ENCODE results near the gene AKAP9. TPM values are rescaled to one million over a fixed set of nuclear protein-coding genes. Genes with fewer than 3 reads are reported as not detected.

Gene AKAP9
- total and polyA plus RNA-seq, 4 donors = 14.6 to 97.7 (median 57.0) TPM

DNA sequence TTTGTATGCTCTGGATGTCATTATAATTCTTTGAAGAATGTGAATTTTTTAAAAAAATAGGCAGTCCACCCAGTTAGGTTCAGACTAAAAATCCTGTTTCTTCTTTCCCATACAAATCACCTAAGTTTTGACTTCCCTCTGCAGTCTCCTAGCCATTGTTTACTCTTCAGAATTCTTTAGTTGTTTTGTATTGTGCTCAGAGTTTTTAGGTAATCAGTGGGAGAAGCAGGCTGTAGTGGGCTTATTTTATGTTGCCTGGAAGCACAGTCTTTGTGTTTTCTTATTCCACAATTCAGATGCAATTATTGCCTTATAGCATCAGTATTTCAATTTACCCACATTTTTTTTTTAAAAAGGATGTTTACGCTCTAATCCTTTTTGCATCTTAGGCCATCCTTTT is 94.9 kb downstream of the AKAP9 start:
- Histone ChIP-seq H3K9ac (ENCODE audit: low read depth in 1 of 2, low read length in 2 of 2) (no peak overlapping the region), H3K9me3 (ENCODE audit: control insufficient read depth in 4 of 4, low read length in 3 of 4) (no peaks in the 10 kb centered on the region), H3K36me3 (ENCODE audit: control insufficient read depth in 4 of 4, insufficient read depth in 3 of 4, low read depth in 1 of 4, low read length in 3 of 4) (peaks cover 0 to 9% (median 4%) of the 10 kb centered on the region in 4 donors), H3K4me1 (ENCODE audit: control insufficient read depth in 4 of 4, insufficient read depth in 4 of 4, low read length in 3 of 4) (peaks cover 0 to 5% (median 2%) of the 10 kb centered on the region in 4 donors), H3K27ac (ENCODE audit: low read depth in 1 of 2, low read length in 2 of 2) (no peak overlapping the region), H3K27me3 (ENCODE audit: control insufficient read depth in 4 of 4, insufficient read depth in 4 of 4, low read length in 3 of 4) (no peaks in the 10 kb centered on the region), H3K4me3 (ENCODE audit: low read depth in 1 of 3, low read length in 3 of 3) (no peak overlapping the region)
- WGBS = 99% methylated on average over 1 of the region's 1 CpG
- no peak for DNase-seq (ENCODE audit: low spot score)
- TF ChIP-seq RXRA (IDR thresholded peaks at IDR 0.05) = no peak
- no peak for TF ChIP-seq NR2F2 (IDR thresholded peaks at IDR 0.05)
- no peak for TF ChIP-seq SP1 (IDR thresholded peaks at IDR 0.05)
- no peak for TF ChIP-seq JUND (IDR thresholded peaks at IDR 0.05)
- TF ChIP-seq TAF1 (conservative IDR thresholded peaks at IDR 0.05) = no peak
- TF ChIP-seq EGR1 (IDR thresholded peaks at IDR 0.05; ENCODE audit: low read depth in 2 of 2) = no peak
- TF ChIP-seq, protein P1, sequence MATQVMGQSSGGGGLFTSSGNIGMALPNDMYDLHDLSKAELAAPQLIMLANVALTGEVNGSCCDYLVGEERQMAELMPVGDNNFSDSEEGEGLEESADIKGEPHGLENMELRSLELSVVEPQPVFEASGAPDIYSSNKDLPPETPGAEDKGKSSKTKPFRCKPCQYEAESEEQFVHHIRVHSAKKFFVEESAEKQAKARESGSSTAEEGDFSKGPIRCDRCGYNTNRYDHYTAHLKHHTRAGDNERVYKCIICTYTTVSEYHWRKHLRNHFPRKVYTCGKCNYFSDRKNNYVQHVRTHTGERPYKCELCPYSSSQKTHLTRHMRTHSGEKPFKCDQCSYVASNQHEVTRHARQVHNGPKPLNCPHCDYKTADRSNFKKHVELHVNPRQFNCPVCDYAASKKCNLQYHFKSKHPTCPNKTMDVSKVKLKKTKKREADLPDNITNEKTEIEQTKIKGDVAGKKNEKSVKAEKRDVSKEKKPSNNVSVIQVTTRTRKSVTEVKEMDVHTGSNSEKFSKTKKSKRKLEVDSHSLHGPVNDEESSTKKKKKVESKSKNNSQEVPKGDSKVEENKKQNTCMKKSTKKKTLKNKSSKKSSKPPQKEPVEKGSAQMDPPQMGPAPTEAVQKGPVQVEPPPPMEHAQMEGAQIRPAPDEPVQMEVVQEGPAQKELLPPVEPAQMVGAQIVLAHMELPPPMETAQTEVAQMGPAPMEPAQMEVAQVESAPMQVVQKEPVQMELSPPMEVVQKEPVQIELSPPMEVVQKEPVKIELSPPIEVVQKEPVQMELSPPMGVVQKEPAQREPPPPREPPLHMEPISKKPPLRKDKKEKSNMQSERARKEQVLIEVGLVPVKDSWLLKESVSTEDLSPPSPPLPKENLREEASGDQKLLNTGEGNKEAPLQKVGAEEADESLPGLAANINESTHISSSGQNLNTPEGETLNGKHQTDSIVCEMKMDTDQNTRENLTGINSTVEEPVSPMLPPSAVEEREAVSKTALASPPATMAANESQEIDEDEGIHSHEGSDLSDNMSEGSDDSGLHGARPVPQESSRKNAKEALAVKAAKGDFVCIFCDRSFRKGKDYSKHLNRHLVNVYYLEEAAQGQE (IDR thresholded peaks at IDR 0.05) = no peak

DNA sequence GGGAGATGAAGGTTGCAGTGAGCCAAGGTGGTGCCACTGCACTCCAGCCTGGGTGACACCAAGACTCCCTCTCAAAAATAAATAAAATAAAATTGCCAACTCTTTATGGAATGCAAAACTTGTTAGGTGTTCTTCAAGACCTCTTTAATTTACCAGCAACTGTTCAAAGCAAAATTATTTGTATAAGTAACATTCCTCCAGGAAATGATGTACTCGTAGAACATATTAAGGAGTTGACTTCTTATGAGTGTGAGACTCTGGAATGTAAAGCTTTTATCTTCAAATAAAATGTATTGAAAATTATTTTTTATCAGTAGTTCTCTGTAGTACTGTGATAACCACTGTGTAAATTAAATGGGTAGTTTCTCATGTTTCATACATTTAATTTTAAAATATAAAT is 99.2 kb downstream of the AKAP9 start:
- no peaks in the 10 kb centered on the region for H3K27me3 ChIP-seq (ENCODE audit: control insufficient read depth in 4 of 4, insufficient read depth in 4 of 4, low read length in 3 of 4)
- peaks cover 0 to 2% (median under 1%) of the 10 kb centered on the region in 4 donors for H3K4me1 ChIP-seq (ENCODE audit: control insufficient read depth in 4 of 4, insufficient read depth in 4 of 4, low read length in 3 of 4)
- no peak overlapping the region for H3K4me3 ChIP-seq (ENCODE audit: low read depth in 1 of 3, low read length in 3 of 3)
- DNase-seq (ENCODE audit: low spot score) = no peak
- H3K9ac ChIP-seq (ENCODE audit: low read depth in 1 of 2, low read length in 2 of 2) = no peak overlapping the region
- H3K36me3 ChIP-seq (ENCODE audit: control insufficient read depth in 4 of 4, insufficient read depth in 3 of 4, low read depth in 1 of 4, low read length in 3 of 4) = peaks cover 0 to 10% (median 3%) of the 10 kb centered on the region in 4 donors
- H3K9me3 ChIP-seq (ENCODE audit: control insufficient read depth in 4 of 4, low read length in 3 of 4) = no peaks in the 10 kb centered on the region
- WGBS = 95% methylated on average over 1 of the region's 1 CpG
- no peak overlapping the region for H3K27ac ChIP-seq (ENCODE audit: low read depth in 1 of 2, low read length in 2 of 2)
- no peak for TF ChIP-seq YY1 (IDR thresholded peaks at IDR 0.05)
- TF ChIP-seq FOXA1 (IDR thresholded peaks at IDR 0.05) = no peak
- TF ChIP-seq RAD21 (IDR thresholded peaks at IDR 0.05) = no peak
- TF ChIP-seq RXRA (IDR thresholded peaks at IDR 0.05) = no peak
- no peak for TF ChIP-seq FOXA2 (IDR thresholded peaks at IDR 0.05)
- TF ChIP-seq, protein P1 (IDR thresholded peaks at IDR 0.05) = no peak
- no peak for TF ChIP-seq GABPA (IDR thresholded peaks at IDR 0.05 in 1 of 2, conservative IDR thresholded peaks at IDR 0.05 in 1 of 2)
